A549 (cell line): ENCODE measurements around the gene ADCY1. TPM values are rescaled to one million over a fixed set of nuclear protein-coding genes. Genes with fewer than 3 reads are reported as not detected.
A peak's percentile ranks its signal among the peaks of the same experiment; 100 is the strongest.

Experiments
- ATAC-seq, 2 experiments: fragments of 200-7000 bp in 1 of 2; fragments of >200 bp in 1 of 2; cut with Nextera tagmentation in 1 of 2; cut with Tn5 transposase in 1 of 2; 3 replicates each; pipeline versions ENCODE4 v1.8.0 to v1.9.1; 2018 to 2020; ENCODE audit warnings: mild to moderate bottlenecking in 1 of 2, moderate library complexity in 1 of 2
- CTCF ChIA-PET: fragments of 300-600 bp; sonication (Branson Sonifier 250); formaldehyde crosslinking; extraction: SDS; loops from one replicate; lab custom pipeline; 2021; ENCODE audit warnings: antibody characterized with exemption, inconsistent platforms; lab: Yijun Ruan, JAX
- POLR2A ChIA-PET: fragments of 350-600 bp; formaldehyde crosslinking; extraction: SDS; loops from one replicate; lab custom pipeline; 2021; ENCODE audit warnings: antibody characterized with exemption, inconsistent platforms; lab: Yijun Ruan, JAX
- DNase-seq, 2 experiments: peaks; one replicate each; pipeline versions ENCODE4 v3.0.0 to v3.0.0-alpha.2; 2011 to 2016; ENCODE audit warnings: low read depth in 1 of 2, low spot score in 1 of 2
- FAIRE-seq: peaks from 2 replicates; lab custom pipeline; 2011; peaks lifted over from hg19 to GRCh38; lab: Jason Lieb, UNC
- H3K27ac ChIP-seq, 2 experiments: fragments of >200 bp; sonication (Bioruptor Twin); formaldehyde crosslinking; 3 replicates each; pipeline ENCODE4 v1.5.1; 2016 to 2017
- H3K4me1 ChIP-seq: fragments of >200 bp; sonication (Bioruptor Twin); formaldehyde crosslinking; 3 replicates; pipeline ENCODE4 v1.6.1; 2016
- H3K4me2 ChIP-seq: fragments of >200 bp; sonication (Bioruptor Twin); formaldehyde crosslinking; 3 replicates; pipeline ENCODE4 v1.6.1; 2016
- H3K4me3 ChIP-seq: fragments of >200 bp; sonication (Bioruptor Twin); formaldehyde crosslinking; 3 replicates; pipeline ENCODE4 v1.5.1; 2016
- H3K9me3 ChIP-seq: fragments of >200 bp; sonication (Bioruptor Twin); formaldehyde crosslinking; 3 replicates; pipeline ENCODE4 v1.6.1; 2016
- BHLHE40 ChIP-seq: IDR thresholded peaks from 2 replicates; pipeline ENCODE4 v1.6.1; 2012; ENCODE audit warnings: low read depth, low read length, inconsistent platforms
- CTCF ChIP-seq: fragments of >200 bp; sonication (Bioruptor Twin); formaldehyde crosslinking; IDR thresholded peaks from 3 replicates; pipeline ENCODE4 v1.5.1; 2016
- ESRRA ChIP-seq: fragments of 150-350 bp; IDR thresholded peaks from 2 replicates; pipeline ENCODE4 v1.6.1; 2014; ENCODE audit warnings: mild to moderate bottlenecking, low read length, borderline replicate concordance
- FOSL2 ChIP-seq, 2 experiments: fragments of 450-650 bp in 1 of 2; fragments of >200 bp in 1 of 2; sonication (Bioruptor Twin) in 1 of 2; formaldehyde crosslinking; IDR thresholded peaks; 2 replicates each; pipeline versions ENCODE4 v1.5.0 to v1.6.1; 2016 to 2020; ENCODE audit warnings: mild to moderate bottlenecking in 1 of 2, moderate library complexity in 1 of 2
- HOXB5 ChIP-seq: fragments of 250-450 bp; sonication (Bioruptor Pico); IDR thresholded peaks from 2 replicates; pipeline ENCODE4 v1.5.0; 2020; ENCODE audit warnings: mild to moderate bottlenecking, moderate library complexity
- JUNB ChIP-seq: fragments of >200 bp; sonication (Bioruptor Twin); formaldehyde crosslinking; IDR thresholded peaks from 2 replicates; pipeline ENCODE4 v1.6.1; 2016
- MAX ChIP-seq: IDR thresholded peaks from 2 replicates; pipeline ENCODE4 v1.6.1; 2012
- POLR2A ChIP-seq: IDR thresholded peaks from 2 replicates; pipeline ENCODE4 v1.6.1; 2012; ENCODE audit warnings: mild to moderate bottlenecking, low read length
- POLR2AphosphoS2 ChIP-seq: conservative IDR thresholded peaks from 2 replicates; pipeline ENCODE4 v1.6.1; 2012; ENCODE audit warnings: low read length, improper control_type of control experiment, inconsistent platforms
- RCOR1 ChIP-seq: fragments of 150-350 bp; IDR thresholded peaks from 2 replicates; pipeline ENCODE4 v1.6.1; 2014; ENCODE audit warnings: antibody characterized with exemption, low read length, low read depth
- REST ChIP-seq: fragments of 200-600 bp; sonication (generic); IDR thresholded peaks from 2 replicates; pipeline ENCODE4 v1.6.1; 2016; ENCODE audit warnings: antibody characterized with exemption, mild to moderate bottlenecking, moderate library complexity
- TFCP2L1 ChIP-seq: fragments of 250-450 bp; sonication (Bioruptor Pico); IDR thresholded peaks from 2 replicates; pipeline ENCODE4 v1.5.0; 2021; ENCODE audit warnings: mild to moderate bottlenecking
- ZC3H11A ChIP-seq: fragments of 450-650 bp; IDR thresholded peaks from 2 replicates; pipeline ENCODE4 v1.6.1; 2014; ENCODE audit warnings: antibody characterized with exemption, mild to moderate bottlenecking
- WGBS: methylation state at CpG from one replicate; pipeline ENCODE4 v1.1.6; 2017; ENCODE audit errors: missing lambda C conversion rate; 5-methylcytosine and 5-hydroxymethylcytosine counted together
- polyA plus RNA-seq, 4 experiments: library from polyadenylated mRNA; depleted of rRNA in 3 of 4; stranded (reverse); fragments of >200 nt; fragmentation: RNase III in 1 of 4; extraction: RNeasy Plus Mini Kit Qiagen cat#74134 plus additional on column Dnase treatment in 1 of 4; gene quantifications; 2 replicates in 3 of 4; 3 replicates in 1 of 4; pipeline ENCODE4 v1.2.3, GENCODE V29; 2011 to 2017
- TF ChIP-seq, protein P1 (sequence below): IDR thresholded peaks from 2 replicates; pipeline ENCODE4 v1.6.1; 2012

Gene ADCY1
- polyA plus RNA-seq, 2 of the 4 experiments (the other 2 are of a cell fraction), result 1.3 to 1.7 TPM

- POLR2A ChIA-PET, result no interaction called here
- DNase-seq (peak; percentile 48 to 50), FAIRE-seq (no peak), ATAC-seq (peak; percentile 80 to 85)
- CTCF ChIA-PET, result interaction anchor here (0.9 to 1.2 kb wide), 3 partner anchors 10 to 424 kb away, joined by 3 read pairs; no protein-coding TSS in a partner anchor
- TF ChIP-seq CTCF, result 0 out of 3 replicates have a peak, but pooled peaks have one; percentile 10
- TF ChIP-seq ZC3H11A, result no peak
- Histone ChIP-seq H3K4me2 (peak overlapping the region; percentile 93), H3K27ac (peak overlapping the region; percentile 64 to 78; a peak in 5 of 6 replicates), H3K9me3 (no peaks in the 10 kb centered on the region), H3K4me1 (peaks cover 7% of the 10 kb centered on the region), H3K4me3 (peak overlapping the region; percentile 48)
- 3% methylated on average over 34 of the region's 72 CpGs for WGBS
Measured at GRCh38 chr7:45574669-45575500, 717 bp downstream of the ADCY1 start.

DNA sequence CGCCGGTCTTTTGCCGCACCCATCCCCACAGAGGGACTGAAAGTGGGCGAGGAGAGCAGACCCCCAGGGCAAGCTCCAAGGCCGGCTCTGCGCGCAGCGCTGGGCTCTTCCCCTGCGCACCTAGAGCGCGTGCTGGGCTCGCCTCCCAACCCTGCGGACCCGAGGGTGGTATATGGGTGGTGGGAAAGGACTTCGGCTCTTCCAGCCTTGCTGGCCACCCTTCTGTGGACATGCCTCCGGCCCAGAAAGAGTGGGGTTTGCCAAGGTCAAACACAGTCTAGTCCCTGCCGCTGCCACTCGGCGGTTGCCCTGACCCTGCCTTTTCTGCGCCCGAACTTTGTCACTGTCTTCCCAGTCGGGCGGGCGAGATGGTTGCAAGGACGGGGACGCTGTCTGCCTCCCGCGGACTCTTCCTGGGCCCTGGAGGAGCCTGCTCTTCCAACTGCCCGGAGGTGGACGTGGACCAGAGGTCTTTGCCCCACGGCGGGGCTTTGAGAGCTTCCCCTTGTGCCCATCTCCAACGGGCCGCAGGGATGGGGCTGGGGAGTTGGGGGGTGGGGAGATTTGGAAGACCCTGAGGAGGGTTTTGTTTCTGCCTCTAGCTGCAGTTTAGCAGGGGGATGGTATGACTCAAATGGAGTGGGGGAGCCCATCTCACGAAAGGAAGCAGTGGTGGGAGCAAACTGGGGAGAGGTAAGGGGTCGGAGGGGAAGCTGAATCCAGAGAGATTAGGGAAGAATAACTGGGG, 1.5 kb downstream of the ADCY1 start:
- ATAC-seq (peak in 1 of 2 experiments; percentile 10; a peak in 2 of 6 replicates), FAIRE-seq (no peak), DNase-seq (no peak)
- TF ChIP-seq MAX, result no peak
- no peak for TF ChIP-seq BHLHE40
- TF ChIP-seq JUNB, result no peak
- no peak for TF ChIP-seq POLR2A
- Histone ChIP-seq H3K9me3 (no peaks in the 10 kb centered on the region), H3K4me2 (peak overlapping the region; percentile 93), H3K27ac (no peak overlapping the region; a peak in 1 of 6 replicates), H3K4me1 (peaks cover 7% of the 10 kb centered on the region), H3K4me3 (peak overlapping the region; percentile 48; the same call in 2 of the 3 replicates)
- CTCF ChIA-PET, result interaction anchor here (1.2 kb wide), 1 partner anchor 425 kb away, joined by 3 read pairs; no protein-coding TSS in a partner anchor
- POLR2A ChIA-PET, result no interaction called here
- 44% methylated on average over 21 of the region's 36 CpGs for WGBS

DNA sequence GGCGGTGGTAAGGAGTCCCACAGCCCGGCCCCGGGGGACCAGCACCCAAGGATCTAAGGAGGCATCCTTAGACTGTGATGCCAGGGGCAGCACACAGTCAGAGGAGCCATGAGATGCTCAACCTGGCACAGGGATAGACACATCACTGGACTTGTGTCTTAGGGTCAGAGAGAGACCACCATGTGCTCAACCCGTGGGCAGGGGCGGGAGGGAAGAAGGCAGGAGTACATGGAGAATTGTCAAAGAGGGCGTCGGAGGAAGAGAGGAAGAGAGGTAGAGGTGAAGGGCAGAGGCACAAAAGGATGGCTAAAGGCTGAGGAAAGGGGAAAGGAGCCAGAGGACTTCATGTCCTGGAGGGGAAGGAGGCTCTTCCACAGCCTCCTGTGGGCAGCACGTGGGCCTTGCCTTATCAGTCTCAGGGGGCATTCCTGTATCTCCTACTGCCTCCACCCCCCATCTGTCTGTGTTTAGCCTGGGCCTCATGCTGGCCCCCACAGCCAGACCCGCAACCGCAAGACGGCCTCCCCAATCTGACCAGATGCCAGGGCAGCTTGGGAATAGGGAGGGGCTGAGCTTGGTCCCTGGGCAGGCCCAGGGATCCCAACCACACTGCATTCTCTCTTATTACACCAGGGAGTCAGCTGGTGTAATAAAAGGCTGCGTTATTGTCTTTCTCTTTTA, 2.2 kb downstream of the ADCY1 start:
- Histone ChIP-seq H3K27ac (no peak overlapping the region), H3K4me3 (no peak overlapping the region), H3K4me1 (peaks cover 7% of the 10 kb centered on the region), H3K9me3 (no peaks in the 10 kb centered on the region), H3K4me2 (no peak overlapping the region)
- ChIA-PET CTCF (interaction anchor here (0.6 to 1.2 kb wide), 2 partner anchors 47 to 278 kb away, joined by 3 read pairs; no protein-coding TSS in a partner anchor), POLR2A (no interaction called here)
- no peak for FAIRE-seq
- ATAC-seq, result no peak
- DNase-seq, result no peak
- TF ChIP-seq ESRRA (no peak), FOSL2 (IDR thresholded peaks at IDR 0.05) (no peak), FOSL2 (CRISPR knock-in tag; IDR thresholded peaks at IDR 0.05) (no peak), RCOR1 (no peak), TFCP2L1 (CRISPR knock-in tag) (no peak), HOXB5 (no peak), REST (no peak), POLR2AphosphoS2 (no peak)
- TF ChIP-seq, protein P1, sequence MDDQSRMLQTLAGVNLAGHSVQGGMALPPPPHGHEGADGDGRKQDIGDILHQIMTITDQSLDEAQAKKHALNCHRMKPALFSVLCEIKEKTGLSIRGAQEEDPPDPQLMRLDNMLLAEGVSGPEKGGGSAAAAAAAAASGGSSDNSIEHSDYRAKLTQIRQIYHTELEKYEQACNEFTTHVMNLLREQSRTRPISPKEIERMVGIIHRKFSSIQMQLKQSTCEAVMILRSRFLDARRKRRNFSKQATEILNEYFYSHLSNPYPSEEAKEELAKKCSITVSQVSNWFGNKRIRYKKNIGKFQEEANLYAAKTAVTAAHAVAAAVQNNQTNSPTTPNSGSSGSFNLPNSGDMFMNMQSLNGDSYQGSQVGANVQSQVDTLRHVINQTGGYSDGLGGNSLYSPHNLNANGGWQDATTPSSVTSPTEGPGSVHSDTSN, result no peak
- WGBS, result 31% methylated on average over 12 of the region's 12 CpGs
